ENCODE measurements around the gene LRRC8C.

DNA sequence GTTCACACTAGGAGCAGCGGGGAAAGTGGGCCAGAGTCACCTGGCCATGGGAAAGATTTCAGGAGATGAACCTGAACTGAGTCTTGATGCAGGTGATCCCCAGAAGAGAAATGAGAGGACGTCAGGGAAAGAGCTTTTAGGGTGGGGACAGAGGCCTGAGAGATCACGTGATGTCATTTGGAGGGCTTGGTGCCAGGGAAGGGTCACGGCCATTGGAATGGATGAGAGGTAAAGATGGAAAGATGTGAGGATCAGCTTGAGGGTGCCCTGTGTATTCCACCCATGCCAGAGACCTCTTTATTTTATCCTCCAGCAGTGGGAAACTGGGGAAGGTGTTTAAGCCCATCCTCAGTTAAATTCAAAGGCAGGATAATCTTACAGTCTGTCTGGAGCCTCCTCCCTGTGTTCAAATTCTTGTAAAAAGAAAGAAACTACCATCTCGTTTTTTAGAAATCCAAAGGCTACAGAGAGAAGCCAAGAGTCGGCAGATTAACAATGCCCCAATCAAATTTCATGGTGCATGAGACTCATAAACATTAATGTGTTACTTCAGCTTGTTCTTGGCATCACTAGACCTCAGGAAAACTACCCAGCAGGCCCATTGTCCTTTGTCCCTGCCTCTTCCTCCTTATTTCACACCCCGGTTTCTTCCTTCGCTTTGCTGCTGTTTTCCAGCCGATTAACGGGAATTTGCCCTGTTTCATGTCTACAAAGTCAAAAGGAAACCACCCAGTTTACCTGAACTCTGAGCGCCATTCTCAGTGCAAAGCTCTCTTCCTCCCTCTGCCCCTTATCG is 94.8 kb downstream of the LRRC8C start:
- no peak for TF ChIP-seq CTCF (IDR thresholded peaks at IDR 0.05; ENCODE audit: borderline replicate concordance, extremely low read depth, low read length, poor library complexity, severe bottlenecking)
- no peak for TF ChIP-seq EZH2 (IDR thresholded peaks at IDR 0.05; ENCODE audit: borderline replicate concordance, low read depth, low read length, severe bottlenecking)
